Endothelial cell of hepatic sinusoid (primary cell): ENCODE results near the gene TBPL1.

Experiments used
- in situ Hi-C: cut with HindIII; loops from 2 replicates; pipeline ENCODE4 v1.10.0; 2017; ENCODE audit warnings: low sequenced_read_pairs

Gene TBPL1

GRCh38 chr6:134034961-134035822 lies 82.2 kb downstream of the TBPL1 start:
- in situ Hi-C loops: no loop called here

GRCh38 chr6:134035823-134036296 lies 82.8 kb downstream of the TBPL1 start:
- in situ Hi-C loops: no loop called here

GRCh38 chr6:134039116-134039515 lies 86.1 kb downstream of the TBPL1 start:
- in situ Hi-C loops: no loop called here
